ENCODE results near the gene PLXNB3. TPM values are rescaled to one million over a fixed set of nuclear protein-coding genes. Genes with fewer than 3 reads are reported as not detected.

Gene PLXNB3
- total RNA-seq, 1 experiment from 2014 or later: 0.16 TPM

DNA sequence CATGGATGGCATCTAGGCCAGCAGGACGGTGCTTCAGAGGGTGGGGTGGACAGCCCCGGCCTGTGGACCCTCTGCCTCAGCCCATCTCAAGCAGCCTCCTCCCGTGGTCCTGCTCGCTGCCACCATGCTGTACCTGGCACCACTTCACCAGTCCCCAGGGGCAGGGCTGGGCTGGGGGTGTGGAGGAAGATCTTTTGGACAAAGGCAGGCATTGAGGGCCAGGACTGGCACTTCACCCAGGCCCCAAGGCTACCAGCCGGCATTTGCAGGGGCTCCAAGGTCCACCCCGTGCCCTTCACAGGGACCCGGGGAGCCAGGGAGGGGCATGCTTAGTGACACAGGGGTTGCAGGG lies 713 bp downstream of the PLXNB3 start:
- Histone ChIP-seq H3K27me3 (replicated peaks; ENCODE audit: control insufficient read depth, insufficient read depth, low read length) (no peaks in the 10 kb centered on the region), H3K4me1 (no peaks in the 10 kb centered on the region), H3K36me3 (ENCODE audit: control insufficient read depth, insufficient read depth, low read length) (no peaks in the 10 kb centered on the region), H3K4me3 (ENCODE audit: low read depth, low read length) (no peak overlapping the region), H3K9me3 (no peaks in the 10 kb centered on the region)
- DNase-seq: no peak
- no TSS peak for BruUV-seq (replicated peaks)
- Mint-ChIP-seq H3K4me1 (ENCODE audit: low read depth, unreplicated experiment) (no peaks in the 10 kb centered on the region), H3K27ac (ENCODE audit: unreplicated experiment) (no peak overlapping the region), H3K4me3 (ENCODE audit: unreplicated experiment) (no peak overlapping the region), H3K27me3 (ENCODE audit: insufficient read depth, unreplicated experiment) (no peaks in the 10 kb centered on the region), H3K36me3 (ENCODE audit: insufficient read depth, unreplicated experiment) (peaks cover 4% of the 10 kb centered on the region), H3K9me3 (ENCODE audit: unreplicated experiment) (no peaks in the 10 kb centered on the region)
- ChIA-PET CTCF (no interaction called here), POLR2A (no interaction called here)
- TF ChIP-seq, protein P1, sequence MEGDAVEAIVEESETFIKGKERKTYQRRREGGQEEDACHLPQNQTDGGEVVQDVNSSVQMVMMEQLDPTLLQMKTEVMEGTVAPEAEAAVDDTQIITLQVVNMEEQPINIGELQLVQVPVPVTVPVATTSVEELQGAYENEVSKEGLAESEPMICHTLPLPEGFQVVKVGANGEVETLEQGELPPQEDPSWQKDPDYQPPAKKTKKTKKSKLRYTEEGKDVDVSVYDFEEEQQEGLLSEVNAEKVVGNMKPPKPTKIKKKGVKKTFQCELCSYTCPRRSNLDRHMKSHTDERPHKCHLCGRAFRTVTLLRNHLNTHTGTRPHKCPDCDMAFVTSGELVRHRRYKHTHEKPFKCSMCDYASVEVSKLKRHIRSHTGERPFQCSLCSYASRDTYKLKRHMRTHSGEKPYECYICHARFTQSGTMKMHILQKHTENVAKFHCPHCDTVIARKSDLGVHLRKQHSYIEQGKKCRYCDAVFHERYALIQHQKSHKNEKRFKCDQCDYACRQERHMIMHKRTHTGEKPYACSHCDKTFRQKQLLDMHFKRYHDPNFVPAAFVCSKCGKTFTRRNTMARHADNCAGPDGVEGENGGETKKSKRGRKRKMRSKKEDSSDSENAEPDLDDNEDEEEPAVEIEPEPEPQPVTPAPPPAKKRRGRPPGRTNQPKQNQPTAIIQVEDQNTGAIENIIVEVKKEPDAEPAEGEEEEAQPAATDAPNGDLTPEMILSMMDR (IDR thresholded peaks at IDR 0.05; ENCODE audit: insufficient read depth in 1 of 2, low read depth in 1 of 2, low read length in 1 of 2, severe bottlenecking in 1 of 2, unreplicated experiment in 1 of 2): no peak
- intact Hi-C loops (cut with micrococcal nuclease; ENCODE audit: unreplicated experiment): loop anchor here (1.0 kb wide), 2 partner anchors 160 to 183 kb away; no protein-coding TSS in a partner anchor

DNA sequence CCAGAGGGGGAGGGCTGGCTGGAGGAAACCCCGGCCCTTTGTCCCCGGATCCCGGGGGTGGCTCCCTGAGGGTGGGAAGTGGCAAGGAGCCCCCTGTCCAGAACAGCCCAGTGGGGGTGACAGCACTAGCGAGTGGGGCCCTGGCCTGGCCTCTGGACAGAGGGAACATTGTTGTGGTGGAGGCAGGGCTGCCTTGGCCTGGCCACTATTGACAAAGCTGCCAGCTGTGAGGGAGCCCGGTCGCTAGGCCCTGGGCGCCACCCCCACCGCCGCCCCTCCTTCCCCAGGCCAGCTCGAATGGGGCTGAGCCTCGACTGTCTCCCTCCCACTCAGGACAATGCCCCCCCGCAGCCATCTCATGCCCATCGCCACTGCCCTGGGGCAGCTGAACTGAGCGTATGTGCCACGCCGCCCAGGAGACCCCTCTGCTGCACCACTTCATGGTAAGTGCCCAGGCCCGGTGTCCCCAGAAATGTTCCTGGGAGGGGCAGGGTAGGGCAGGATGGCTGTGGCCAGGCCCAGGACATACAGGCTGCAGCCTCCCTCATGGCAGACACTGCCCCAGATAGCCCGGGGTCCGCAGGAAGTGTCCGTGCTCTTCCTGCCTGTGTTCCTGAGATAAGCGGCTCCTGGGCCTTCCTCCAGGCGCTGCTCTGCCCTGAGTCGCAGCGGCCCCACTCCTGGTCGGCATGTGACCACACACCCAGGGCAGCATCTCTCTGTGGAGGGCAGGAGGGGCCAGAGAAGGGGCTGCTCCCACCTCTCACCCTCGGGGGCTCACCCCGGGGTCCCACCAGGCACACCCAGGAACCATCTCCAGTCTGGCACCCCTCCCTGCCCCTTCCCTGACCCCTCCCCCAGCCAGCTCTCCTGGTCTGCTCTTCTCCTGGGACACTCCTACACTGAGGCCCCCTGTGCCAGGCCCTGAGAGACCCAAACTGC lies 1.4 kb downstream of the PLXNB3 start:
- Mint-ChIP-seq H3K27ac (ENCODE audit: unreplicated experiment) (no peak overlapping the region), H3K36me3 (ENCODE audit: insufficient read depth, unreplicated experiment) (peaks cover 4% of the 10 kb centered on the region)

DNA sequence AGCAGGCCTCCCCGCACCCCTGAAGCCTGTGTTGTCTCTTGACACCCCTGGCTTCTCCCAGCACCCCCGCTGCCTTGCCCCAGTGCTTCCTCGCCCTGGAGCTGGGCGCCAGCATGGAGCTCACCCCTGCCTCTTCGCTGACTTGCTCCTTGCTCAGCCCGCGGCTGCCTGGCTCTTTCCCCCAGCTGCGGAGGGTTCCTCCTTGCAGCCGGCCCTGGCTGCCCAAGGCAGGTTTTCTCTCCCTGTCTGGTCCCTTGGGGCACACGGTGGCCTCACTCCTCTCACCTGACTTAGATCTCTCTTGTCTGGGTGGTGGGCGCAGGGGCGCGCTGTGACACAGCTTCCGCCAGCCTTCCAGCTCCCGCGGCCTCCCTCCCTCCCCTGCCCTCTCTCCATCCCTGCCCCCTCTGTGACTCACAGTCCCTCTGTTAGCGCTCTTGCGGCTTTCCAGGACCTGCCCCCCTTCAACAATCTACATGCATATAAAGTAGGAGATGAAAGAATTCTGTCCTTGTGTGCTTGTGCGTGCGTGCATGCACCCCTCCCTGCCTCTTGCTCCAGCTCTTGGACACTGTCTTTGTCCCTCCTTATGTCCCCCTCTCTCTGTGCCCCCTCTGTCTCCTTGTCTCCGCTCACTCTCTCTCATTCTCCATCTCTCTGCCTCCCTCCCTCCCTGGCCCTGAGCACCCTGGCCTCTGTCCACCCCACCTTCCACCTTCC lies 2.2 kb downstream of the PLXNB3 start:
- H3K9me3 Mint-ChIP-seq (ENCODE audit: unreplicated experiment): no peaks in the 10 kb centered on the region
- no peaks in the 10 kb centered on the region for H3K4me1 ChIP-seq
- H3K4me3 ChIP-seq (ENCODE audit: low read depth, low read length): no peak overlapping the region
- H3K4me1 Mint-ChIP-seq (ENCODE audit: low read depth, unreplicated experiment): no peaks in the 10 kb centered on the region
- no peaks in the 10 kb centered on the region for H3K27me3 Mint-ChIP-seq (ENCODE audit: insufficient read depth, unreplicated experiment)
- intact Hi-C loops (cut with micrococcal nuclease; ENCODE audit: unreplicated experiment): no loop called here
- H3K27ac Mint-ChIP-seq (ENCODE audit: unreplicated experiment): no peak overlapping the region
- no peaks in the 10 kb centered on the region for H3K36me3 ChIP-seq (ENCODE audit: control insufficient read depth, insufficient read depth, low read length)
- BruUV-seq (replicated peaks): no TSS peak
- CTCF ChIA-PET: no interaction called here
- TF ChIP-seq, protein P1 (IDR thresholded peaks at IDR 0.05; ENCODE audit: insufficient read depth in 1 of 2, low read depth in 1 of 2, low read length in 1 of 2, severe bottlenecking in 1 of 2, unreplicated experiment in 1 of 2): no peak
- DNase-seq: no peak
- H3K4me3 Mint-ChIP-seq (ENCODE audit: unreplicated experiment): no peak overlapping the region
- no peaks in the 10 kb centered on the region for H3K9me3 ChIP-seq
- no peaks in the 10 kb centered on the region for H3K27me3 ChIP-seq (replicated peaks; ENCODE audit: control insufficient read depth, insufficient read depth, low read length)
- POLR2A ChIA-PET: no interaction called here
- peaks cover 4% of the 10 kb centered on the region for H3K36me3 Mint-ChIP-seq (ENCODE audit: insufficient read depth, unreplicated experiment)

More for the DNA sequence above, 1.4 kb downstream of the PLXNB3 start:
- no TSS peak for BruUV-seq (replicated peaks)
- no peak overlapping the region for H3K4me3 Mint-ChIP-seq (ENCODE audit: unreplicated experiment)
- ChIA-PET CTCF (no interaction called here), POLR2A (no interaction called here)
- no peaks in the 10 kb centered on the region for H3K9me3 Mint-ChIP-seq (ENCODE audit: unreplicated experiment)
- intact Hi-C loops (cut with micrococcal nuclease; ENCODE audit: unreplicated experiment): no loop called here
- H3K27me3 Mint-ChIP-seq (ENCODE audit: insufficient read depth, unreplicated experiment): no peaks in the 10 kb centered on the region
- TF ChIP-seq, protein P1 (IDR thresholded peaks at IDR 0.05; ENCODE audit: insufficient read depth in 1 of 2, low read depth in 1 of 2, low read length in 1 of 2, severe bottlenecking in 1 of 2, unreplicated experiment in 1 of 2): no peak
- no peak overlapping the region for H3K4me3 ChIP-seq (ENCODE audit: low read depth, low read length)
- DNase-seq: no peak
- no peaks in the 10 kb centered on the region for H3K9me3 ChIP-seq
- no peaks in the 10 kb centered on the region for H3K4me1 ChIP-seq
- no peaks in the 10 kb centered on the region for H3K36me3 ChIP-seq (ENCODE audit: control insufficient read depth, insufficient read depth, low read length)
- no peaks in the 10 kb centered on the region for H3K4me1 Mint-ChIP-seq (ENCODE audit: low read depth, unreplicated experiment)
- no peaks in the 10 kb centered on the region for H3K27me3 ChIP-seq (replicated peaks; ENCODE audit: control insufficient read depth, insufficient read depth, low read length)
